ENCODE results near the gene ATAT1. TPM values are rescaled to one million over a fixed set of nuclear protein-coding genes. Genes with fewer than 3 reads are reported as not detected.
"Not testable (repeated sequence)": the region's sequence is repeated elsewhere in the genome, so short reads cannot be mapped to it uniquely, and the experiment has no call there.

The ATAT1 gene
- total RNA-seq, 4 donors from 2014 or later: 8.5 to 10.2 (median 10.1) TPM; not detected in 1

- no peak for DNase-seq
- Histone ChIP-seq H3K27ac (no peak overlapping the region), H3K9me3 (no peaks in the 10 kb centered on the region), H3K36me3 (no peaks in the 10 kb centered on the region), H3K4me1 (no peaks in the 10 kb centered on the region), H3K27me3 (no peaks in the 10 kb centered on the region), H3K4me3 (no peak overlapping the region)
- intact Hi-C loops (cut with DNase I; ENCODE audit: low total_unique reads): no loop called here
- TF ChIP-seq, protein P1, sequence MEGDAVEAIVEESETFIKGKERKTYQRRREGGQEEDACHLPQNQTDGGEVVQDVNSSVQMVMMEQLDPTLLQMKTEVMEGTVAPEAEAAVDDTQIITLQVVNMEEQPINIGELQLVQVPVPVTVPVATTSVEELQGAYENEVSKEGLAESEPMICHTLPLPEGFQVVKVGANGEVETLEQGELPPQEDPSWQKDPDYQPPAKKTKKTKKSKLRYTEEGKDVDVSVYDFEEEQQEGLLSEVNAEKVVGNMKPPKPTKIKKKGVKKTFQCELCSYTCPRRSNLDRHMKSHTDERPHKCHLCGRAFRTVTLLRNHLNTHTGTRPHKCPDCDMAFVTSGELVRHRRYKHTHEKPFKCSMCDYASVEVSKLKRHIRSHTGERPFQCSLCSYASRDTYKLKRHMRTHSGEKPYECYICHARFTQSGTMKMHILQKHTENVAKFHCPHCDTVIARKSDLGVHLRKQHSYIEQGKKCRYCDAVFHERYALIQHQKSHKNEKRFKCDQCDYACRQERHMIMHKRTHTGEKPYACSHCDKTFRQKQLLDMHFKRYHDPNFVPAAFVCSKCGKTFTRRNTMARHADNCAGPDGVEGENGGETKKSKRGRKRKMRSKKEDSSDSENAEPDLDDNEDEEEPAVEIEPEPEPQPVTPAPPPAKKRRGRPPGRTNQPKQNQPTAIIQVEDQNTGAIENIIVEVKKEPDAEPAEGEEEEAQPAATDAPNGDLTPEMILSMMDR (IDR thresholded peaks at IDR 0.05): no peak
- no peak for TF ChIP-seq POLR2A (IDR thresholded peaks at IDR 0.05)
Measured at GRCh38 chr6:30656513-30656912, 29.8 kb downstream of the ATAT1 start.

- H3K27ac ChIP-seq: peak overlapping the region in 1 of 2 donors; percentile 19
- H3K4me1 ChIP-seq: no peaks in the 10 kb centered on the region
- no peaks in the 10 kb centered on the region for H3K36me3 ChIP-seq
- no peak for DNase-seq
- no peaks in the 10 kb centered on the region for H3K27me3 ChIP-seq
- no peak for TF ChIP-seq POLR2A (IDR thresholded peaks at IDR 0.05)
- TF ChIP-seq, protein P1 (IDR thresholded peaks at IDR 0.05): no peak
- H3K9me3 ChIP-seq: no peaks in the 10 kb centered on the region
- no peak overlapping the region for H3K4me3 ChIP-seq
- intact Hi-C loops (cut with DNase I; ENCODE audit: low total_unique reads): no loop called here
Measured at GRCh38 chr6:30657454-30657853, 30.8 kb downstream of the ATAT1 start.

GRCh38 chr6:30657922-30658321, 31.2 kb downstream of the ATAT1 start:
- DNase-seq; H3K4me1 ChIP-seq; H3K36me3 ChIP-seq; H3K27me3 ChIP-seq; intact Hi-C loops (cut with DNase I; ENCODE audit: low total_unique reads); H3K27ac ChIP-seq; H3K4me3 ChIP-seq; H3K9me3 ChIP-seq: not testable (repeated sequence)

DNA sequence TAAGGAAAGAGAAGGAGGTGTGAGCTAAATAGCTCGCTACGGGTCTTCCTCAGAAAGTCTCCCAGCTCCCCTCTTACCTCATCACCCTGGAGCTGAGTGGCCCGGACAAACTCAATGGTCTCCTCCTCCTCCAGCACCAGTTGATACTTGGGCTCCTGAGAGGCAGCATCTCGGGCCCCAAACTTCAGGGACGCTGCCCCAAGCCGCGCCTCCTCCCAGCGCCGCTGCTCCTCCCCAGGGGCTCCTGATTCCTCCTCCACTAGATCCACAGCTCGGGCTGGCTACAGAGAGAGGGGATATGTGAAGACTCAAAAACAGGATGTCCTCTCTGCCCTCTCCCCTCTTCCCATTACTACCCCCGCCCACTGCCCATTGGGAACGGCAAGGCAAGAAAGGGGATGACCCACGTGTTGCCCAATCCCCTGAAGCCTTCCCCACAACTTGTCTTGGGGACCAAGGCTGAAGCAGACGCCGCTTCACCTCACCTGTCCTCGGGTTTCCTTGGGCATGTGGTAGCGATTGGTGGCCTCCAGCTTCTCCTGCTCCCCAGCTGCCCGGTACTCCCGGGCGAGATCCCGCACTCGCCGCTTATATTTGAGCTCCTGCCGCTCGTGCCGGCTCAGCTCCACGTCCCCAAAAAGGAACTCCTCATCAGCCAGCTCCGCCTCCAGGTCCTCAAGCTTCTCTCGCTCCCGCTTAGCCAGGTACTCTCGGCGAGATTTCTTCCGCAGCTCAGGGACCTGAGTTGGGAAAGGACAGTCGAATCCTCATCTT, 38.5 kb downstream of the ATAT1 start:
- DNase-seq: no peak
- no peaks in the 10 kb centered on the region for H3K27me3 ChIP-seq
- no peaks in the 10 kb centered on the region for H3K36me3 ChIP-seq
- H3K9me3 ChIP-seq: no peaks in the 10 kb centered on the region
- no peak overlapping the region for H3K4me3 ChIP-seq
- intact Hi-C loops (cut with DNase I; ENCODE audit: low total_unique reads): no loop called here
- no peak overlapping the region for H3K27ac ChIP-seq
- TF ChIP-seq, protein P1 (IDR thresholded peaks at IDR 0.05): no peak
- TF ChIP-seq POLR2A (IDR thresholded peaks at IDR 0.05): no peak
- H3K4me1 ChIP-seq: no peaks in the 10 kb centered on the region

DNA sequence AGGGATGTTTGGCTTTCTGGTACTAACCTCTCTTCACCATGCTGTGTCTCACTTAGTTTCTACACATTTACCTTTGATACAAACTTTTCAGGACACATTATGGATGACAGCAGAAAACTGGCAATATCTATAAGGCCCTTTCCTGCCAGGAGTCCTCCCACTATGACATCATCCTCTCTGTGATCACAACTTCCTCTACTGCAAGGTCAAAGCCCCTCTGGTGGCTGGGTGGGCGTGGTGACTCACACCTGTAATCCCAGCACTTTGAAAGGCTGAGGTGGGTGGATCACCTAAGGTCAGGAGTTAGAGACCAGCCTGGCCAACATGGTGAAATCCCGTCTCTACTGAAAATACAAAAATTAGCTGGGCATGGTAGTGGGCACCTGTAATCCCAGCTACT, 39.6 kb downstream of the ATAT1 start:
- DNase-seq; H3K4me3 ChIP-seq; H3K36me3 ChIP-seq; H3K9me3 ChIP-seq; H3K27me3 ChIP-seq; H3K4me1 ChIP-seq; intact Hi-C loops (cut with DNase I; ENCODE audit: low total_unique reads); H3K27ac ChIP-seq: not testable (repeated sequence)

GRCh38 chr6:30670760-30671527, 44.3 kb downstream of the ATAT1 start:
- H3K27ac ChIP-seq: no peak overlapping the region
- H3K36me3 ChIP-seq: no peaks in the 10 kb centered on the region
- intact Hi-C loops (cut with DNase I; ENCODE audit: low total_unique reads): loop anchor here (5.0 to 10.0 kb wide), 2 partner anchors 44 to 214 kb away; partner anchors contain the start of genes ATAT1 and DDR1
- no peaks in the 10 kb centered on the region for H3K9me3 ChIP-seq
- H3K4me1 ChIP-seq: peaks cover 0 to 3% of the 10 kb centered on the region in 2 donors
- no peak overlapping the region for H3K4me3 ChIP-seq
- no peak for DNase-seq
- no peaks in the 10 kb centered on the region for H3K27me3 ChIP-seq
- no peak for TF ChIP-seq POLR2A (IDR thresholded peaks at IDR 0.05)
- TF ChIP-seq, protein P1 (IDR thresholded peaks at IDR 0.05): no peak
